H1 (cell line): ENCODE results near the gene REC8. TPM values are rescaled to one million over a fixed set of nuclear protein-coding genes. Genes with fewer than 3 reads are reported as not detected.

Experiments used
- CTCF ChIA-PET: fragments of 300-600 bp; sonication (Branson Sonifier 250); formaldehyde crosslinking; loops from one replicate; lab custom pipeline; 2021; ENCODE audit not compliant: partially characterized antibody; lab: Charles Lee
- POLR2A ChIA-PET: fragments of 300-600 bp; sonication (Branson Sonifier 250); formaldehyde crosslinking; loops from one replicate; lab custom pipeline; 2021; ENCODE audit warnings: inconsistent platforms; ENCODE audit not compliant: partially characterized antibody; lab: Charles Lee
- DNase-seq, 2 experiments: peaks; one replicate each; pipeline versions ENCODE4 v3.0.0 to v3.0.0-alpha.2; 2010 to 2022; ENCODE audit warnings: low spot score in 2 of 2, low read depth in 1 of 2, mixed read lengths in 1 of 2
- FAIRE-seq: peaks from 2 replicates; lab custom pipeline; 2011; peaks lifted over from hg19 to GRCh38; lab: Jason Lieb, UNC
- H2AFZ ChIP-seq: 2 replicates; pipeline ENCODE4 v1.8.1; 2012; ENCODE audit warnings: low read length, inconsistent platforms
- H2AK5ac ChIP-seq: 2 replicates; pipeline ENCODE4 v1.6.1; 2013; ENCODE audit warnings: low read depth, low read length
- H2BK120ac ChIP-seq: replicated peaks from 2 replicates; pipeline ENCODE3; 2013; ENCODE audit warnings: low read depth, low read length, inconsistent platforms
- H2BK12ac ChIP-seq: 2 replicates; pipeline ENCODE4 v1.6.1; 2013; ENCODE audit warnings: low read depth, low read length
- H2BK15ac ChIP-seq: 2 replicates; pipeline ENCODE4 v1.6.1; 2013; ENCODE audit warnings: low read length
- H2BK20ac ChIP-seq: 2 replicates; pipeline ENCODE4 v1.6.1; 2013; ENCODE audit warnings: low read length
- H2BK5ac ChIP-seq: 2 replicates; pipeline ENCODE4 v1.6.1; 2013; ENCODE audit warnings: low read depth, low read length
- H3K14ac ChIP-seq: 2 replicates; pipeline ENCODE4 v1.6.1; 2013; ENCODE audit warnings: inconsistent platforms; ENCODE audit not compliant: insufficient read length
- H3K18ac ChIP-seq: 2 replicates; pipeline ENCODE4 v1.6.1; 2013; ENCODE audit warnings: low read length; ENCODE audit errors: extremely low read depth
- H3K23ac ChIP-seq: 2 replicates; pipeline ENCODE4 v1.6.1; 2013; ENCODE audit warnings: inconsistent platforms; ENCODE audit not compliant: insufficient read length
- H3K23me2 ChIP-seq: 2 replicates; pipeline ENCODE4 v1.6.1; 2013; ENCODE audit warnings: low read depth, low read length
- H3K27ac ChIP-seq: 2 replicates; pipeline ENCODE4 v1.6.1; 2011; ENCODE audit warnings: low read depth, low read length, inconsistent platforms
- H3K27me3 ChIP-seq, 4 experiments: replicated peaks in 1 of 4; 1 replicate in 1 of 4; 2 replicates in 3 of 4; pipeline versions ENCODE4 v1.6.1 to v1.8.1; 2011 to 2013; ENCODE audit warnings: low read length in 3 of 4, mild to moderate bottlenecking in 3 of 4, inconsistent platforms in 2 of 4, mixed read lengths in 2 of 4, moderate library complexity in 1 of 4; ENCODE audit not compliant: control insufficient read depth in 3 of 4, insufficient read depth in 3 of 4; ENCODE audit errors: extremely low read depth in 1 of 4
- H3K36me3 ChIP-seq, 4 experiments: 2 replicates each; pipeline versions ENCODE4 v1.6.1 to v1.8.1; 2011 to 2013; ENCODE audit warnings: mild to moderate bottlenecking in 4 of 4, low read length in 3 of 4, moderate library complexity in 2 of 4, control low read depth in 1 of 4, inconsistent platforms in 1 of 4; ENCODE audit not compliant: insufficient read depth in 4 of 4, control insufficient read depth in 2 of 4
- H3K4ac ChIP-seq: replicated peaks from 2 replicates; pipeline ENCODE3; 2013; ENCODE audit warnings: low read length, low read depth, mixed read lengths, inconsistent platforms; ENCODE audit not compliant: insufficient read length
- H3K4me1 ChIP-seq, 4 experiments: replicated peaks in 1 of 4; 1 replicate in 1 of 4; 2 replicates in 3 of 4; pipeline versions ENCODE4 v1.6.1 to v1.8.1; 2011 to 2013; ENCODE audit warnings: low read length in 3 of 4, inconsistent platforms in 2 of 4, mixed read lengths in 1 of 4; ENCODE audit not compliant: insufficient read depth in 4 of 4, control insufficient read depth in 3 of 4
- H3K4me2 ChIP-seq, 2 experiments: 2 replicates each; pipeline versions ENCODE4 v1.6.1 to v1.8.1; 2011 to 2013; ENCODE audit warnings: low read depth in 2 of 2, low read length in 2 of 2, control low read depth in 1 of 2, inconsistent platforms in 1 of 2, mild to moderate bottlenecking in 1 of 2; ENCODE audit not compliant: insufficient read depth in 1 of 2
- H3K4me3 ChIP-seq, 4 experiments: fragments of 200-600, 300-600 bp in 1 of 4; sonication (generic), shearing (Covaris generic), sonication (Bioruptor Twin) in 1 of 4; 2 replicates each; pipeline versions ENCODE4 v1.5.1 to v1.8.1; 2011 to 2016; ENCODE audit warnings: low read length in 4 of 4, low read depth in 3 of 4, control low read depth in 2 of 4, inconsistent platforms in 2 of 4, mild to moderate bottlenecking in 2 of 4, mixed read lengths in 1 of 4, moderate library complexity in 1 of 4; ENCODE audit not compliant: insufficient read depth in 2 of 4; ENCODE audit errors: extremely low read depth in 1 of 4
- H3K56ac ChIP-seq: replicated peaks from 2 replicates; pipeline ENCODE3; 2013; ENCODE audit warnings: low read depth, mild to moderate bottlenecking, mixed read lengths, low read length, inconsistent platforms; ENCODE audit not compliant: insufficient read length
- H3K79me1 ChIP-seq: 2 replicates; pipeline ENCODE4 v1.6.1; 2013; ENCODE audit warnings: low read depth, low read length, control low read depth
- H3K79me2 ChIP-seq, 2 experiments: 2 replicates each; pipeline versions ENCODE4 v1.6.1 to v1.8.1; 2012 to 2013; ENCODE audit warnings: low read length in 2 of 2, mild to moderate bottlenecking in 2 of 2, inconsistent platforms in 1 of 2; ENCODE audit not compliant: insufficient read depth in 2 of 2, control insufficient read depth in 1 of 2
- H3K9ac ChIP-seq, 4 experiments: replicated peaks in 1 of 4; 1 replicate in 1 of 4; 2 replicates in 3 of 4; pipeline versions ENCODE4 v1.6.1 to v1.8.1; 2011 to 2013; ENCODE audit warnings: low read depth in 3 of 4, low read length in 3 of 4, control low read depth in 2 of 4, mild to moderate bottlenecking in 2 of 4, moderate library complexity in 2 of 4, inconsistent platforms in 1 of 4; ENCODE audit errors: extremely low read depth in 1 of 4
- H3K9me3 ChIP-seq, 2 experiments: 2 replicates each; pipeline versions ENCODE4 v1.6.1 to v1.8.1; 2012 to 2013; ENCODE audit warnings: mild to moderate bottlenecking in 2 of 2, moderate library complexity in 2 of 2, control low read depth in 1 of 2, inconsistent platforms in 1 of 2, low read depth in 1 of 2, low read length in 1 of 2, mixed read lengths in 1 of 2; ENCODE audit not compliant: insufficient read depth in 2 of 2
- H4K20me1 ChIP-seq, 2 experiments: replicated peaks in 1 of 2; 2 replicates each; pipeline versions ENCODE3 to v1.8.1; 2011 to 2013; ENCODE audit warnings: inconsistent platforms in 2 of 2, low read length in 2 of 2, mild to moderate bottlenecking in 1 of 2; ENCODE audit not compliant: insufficient read depth in 2 of 2, control insufficient read depth in 1 of 2
- H4K5ac ChIP-seq: 2 replicates; pipeline ENCODE4 v1.6.1; 2013; ENCODE audit warnings: low read length, low read depth, mixed read lengths, inconsistent platforms; ENCODE audit not compliant: insufficient read length
- H4K8ac ChIP-seq: 2 replicates; pipeline ENCODE4 v1.8.0; 2013; ENCODE audit warnings: mild to moderate bottlenecking, moderate library complexity, low read length, inconsistent platforms; ENCODE audit not compliant: insufficient read depth; ENCODE audit errors: extremely low read depth
- H4K91ac ChIP-seq: replicated peaks from 2 replicates; pipeline ENCODE3; 2013; ENCODE audit warnings: low read length, mixed read lengths, inconsistent platforms; ENCODE audit not compliant: insufficient read length
- CREB1 ChIP-seq: IDR thresholded peaks from 2 replicates; pipeline ENCODE4 v1.6.1; 2012; ENCODE audit warnings: inconsistent platforms
- EP300 ChIP-seq, 2 experiments: IDR thresholded peaks; 1 replicate in 1 of 2; 2 replicates in 1 of 2; pipeline ENCODE4 v1.6.1; 2011 to 2012; ENCODE audit warnings: low read depth in 2 of 2, low read length in 2 of 2, mild to moderate bottlenecking in 2 of 2, borderline replicate concordance in 1 of 2, inconsistent platforms in 1 of 2, moderate library complexity in 1 of 2
- HDAC6 ChIP-seq: IDR thresholded peaks from one replicate; pipeline ENCODE4 v1.7.1; 2012; ENCODE audit warnings: low read depth, mild to moderate bottlenecking, inconsistent platforms, low read length, moderate library complexity
- KDM4A ChIP-seq: IDR thresholded peaks from one replicate; pipeline ENCODE4 v1.7.1; 2012; ENCODE audit warnings: low read depth, mild to moderate bottlenecking, moderate library complexity, low read length, inconsistent platforms; ENCODE audit not compliant: severe bottlenecking
- MAFK ChIP-seq: IDR thresholded peaks from 2 replicates; pipeline ENCODE4 v1.6.1; 2012; ENCODE audit warnings: low read depth, mild to moderate bottlenecking, improper control_type of control experiment, low read length
- NANOG ChIP-seq: IDR thresholded peaks from 2 replicates; pipeline ENCODE4 v1.6.1; 2011; ENCODE audit warnings: low read length, low read depth, mild to moderate bottlenecking, inconsistent platforms; ENCODE audit not compliant: insufficient read depth, poor library complexity, severe bottlenecking
- NRF1 ChIP-seq: IDR thresholded peaks from 2 replicates; pipeline ENCODE4 v1.6.1; 2011; ENCODE audit warnings: mild to moderate bottlenecking, low read depth, low read length, improper control_type of control experiment
- RBBP5 ChIP-seq: IDR thresholded peaks from 2 replicates; pipeline ENCODE4 v1.7.1; 2012; ENCODE audit warnings: low read depth, mild to moderate bottlenecking, inconsistent platforms, low read length, moderate library complexity, borderline replicate concordance
- RXRA ChIP-seq: IDR thresholded peaks from 2 replicates; pipeline ENCODE4 v1.6.1; 2011; ENCODE audit warnings: low read depth, mild to moderate bottlenecking, low read length, moderate library complexity; ENCODE audit not compliant: insufficient read depth
- SIRT6 ChIP-seq: IDR thresholded peaks from one replicate; pipeline ENCODE4 v1.7.1; 2012; ENCODE audit warnings: low read length, inconsistent platforms
- TAF7 ChIP-seq: optimal IDR thresholded peaks from 2 replicates; pipeline ENCODE3; 2011; ENCODE audit warnings: low read depth, mild to moderate bottlenecking, inconsistent platforms, low read length, moderate library complexity, borderline replicate concordance
- polyA plus RNA-seq, 7 experiments: library from polyadenylated mRNA; depleted of rRNA in 3 of 7; stranded (reverse) in 5 of 7; unstranded in 2 of 7; fragments of >200 nt in 5 of 7; fragments of 200-250 nt in 2 of 7; gene quantifications; 1 replicate in 5 of 7; 2 replicates in 1 of 7; 4 replicates in 1 of 7; pipeline versions ENCODE4 v1.2.1 to v1.2.3, GENCODE V29; 2011 to 2013; ENCODE audit warnings: missing spikeins in 2 of 7, mixed read lengths in 2 of 7
- total RNA-seq: library from RNA; stranded (reverse); fragmentation: NEBNext Ultra II Directional; extraction: Animal tissue kit (Norgen Biotek cat#: 25700); gene quantifications from 2 replicates; pipeline ENCODE4 v1.2.1, GENCODE V29; 2021
- TF ChIP-seq, protein P1 (sequence below): IDR thresholded peaks from 2 replicates; pipeline ENCODE4 v1.6.1; 2011; ENCODE audit warnings: low read length, improper control_type of control experiment
- TF ChIP-seq, protein P2 (sequence below): IDR thresholded peaks from 2 replicates; pipeline ENCODE4 v1.6.1; 2012; ENCODE audit warnings: inconsistent platforms

The REC8 gene
- total and polyA plus RNA-seq, 2 of the 8 experiments (the other 6 are each of a cell fraction or from before 2014, with no cell fraction given), result 9.8 to 28.5 TPM

- no peak for FAIRE-seq
- POLR2A ChIA-PET, result interaction anchor here (0.7 to 11.1 kb wide), 10 partner anchors 9 to 52 kb away, joined by 3 to 96 read pairs (median 4); partner anchors contain the start of genes DCAF11, NRL, PSME1 and PSME2
- no peak for TF ChIP-seq EP300 (IDR thresholded peaks at IDR 0.05; ENCODE audit: borderline replicate concordance in 1 of 2, low read depth in 2 of 2, low read length in 2 of 2)
- TF ChIP-seq MAFK, result no peak
- TF ChIP-seq KDM4A, result no peak
- TF ChIP-seq CREB1, result no peak
- no peak for TF ChIP-seq TAF7
- TF ChIP-seq, protein P1, sequence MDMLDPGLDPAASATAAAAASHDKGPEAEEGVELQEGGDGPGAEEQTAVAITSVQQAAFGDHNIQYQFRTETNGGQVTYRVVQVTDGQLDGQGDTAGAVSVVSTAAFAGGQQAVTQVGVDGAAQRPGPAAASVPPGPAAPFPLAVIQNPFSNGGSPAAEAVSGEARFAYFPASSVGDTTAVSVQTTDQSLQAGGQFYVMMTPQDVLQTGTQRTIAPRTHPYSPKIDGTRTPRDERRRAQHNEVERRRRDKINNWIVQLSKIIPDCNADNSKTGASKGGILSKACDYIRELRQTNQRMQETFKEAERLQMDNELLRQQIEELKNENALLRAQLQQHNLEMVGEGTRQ, result no peak
- no peak for TF ChIP-seq NRF1
- TF ChIP-seq HDAC6, result no peak
- no peak for TF ChIP-seq SIRT6
- TF ChIP-seq RBBP5, result no peak
- no peak for TF ChIP-seq RXRA
- TF ChIP-seq NANOG, result no peak
- TF ChIP-seq, protein P2, sequence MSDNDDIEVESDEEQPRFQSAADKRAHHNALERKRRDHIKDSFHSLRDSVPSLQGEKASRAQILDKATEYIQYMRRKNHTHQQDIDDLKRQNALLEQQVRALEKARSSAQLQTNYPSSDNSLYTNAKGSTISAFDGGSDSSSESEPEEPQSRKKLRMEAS, result no peak
Observed at GRCh38 chr14:24126939-24127338, 44.9 kb upstream of the REC8 start.

More at GRCh38 chr14:24126939-24127338, 44.9 kb upstream of the REC8 start:
- Histone ChIP-seq H2AFZ (no peak overlapping the region), H3K36me3 (peaks cover 0 to 12% (median 3%) of the 10 kb centered on the region in 4 experiments; a peak in 4 of 8 replicates), H3K4me1 (no peaks in the 10 kb centered on the region), H3K4ac (no peak overlapping the region), H3K4me3 (no peak overlapping the region), H3K56ac (no peak overlapping the region), H3K23ac (no peak overlapping the region), H4K91ac (no peak overlapping the region), H2BK12ac (no peak overlapping the region), H3K27me3 (no peaks in the 10 kb centered on the region), H4K5ac (no peak overlapping the region), H2BK15ac (no peak overlapping the region), H3K27ac (no peak overlapping the region), H3K18ac (no peak overlapping the region), H4K8ac (no peak overlapping the region), H3K23me2 (no peaks in the 10 kb centered on the region), H2BK20ac (no peak overlapping the region), H3K14ac (no peak overlapping the region), H3K4me2 (no peak overlapping the region), H3K79me2 (no peaks in the 10 kb centered on the region), H3K9ac (no peak overlapping the region), H3K79me1 (no peaks in the 10 kb centered on the region), H3K9me3 (no peaks in the 10 kb centered on the region), H2BK120ac (no peak overlapping the region), H4K20me1 (no peaks in the 10 kb centered on the region), H2BK5ac (no peak overlapping the region), H2AK5ac (no peak overlapping the region)
- DNase-seq, result no peak
- CTCF ChIA-PET, result interaction anchor here (0.7 to 1.4 kb wide), 8 partner anchors 10 to 1058 kb away, joined by 3 to 4 read pairs (median 3); no protein-coding TSS in a partner anchor
